ENCODE data around the gene SLC39A11.
"Not testable (repeated sequence)": the region's sequence is repeated elsewhere in the genome, so short reads cannot be mapped to it uniquely, and the experiment has no call there.

The SLC39A11 gene

GRCh38 chr17:72915625-72916081 lies 176.8 kb downstream of the SLC39A11 start:
- Mint-ChIP-seq H3K4me1 (no peaks in the 10 kb centered on the region), H3K27ac (no peak overlapping the region), H3K9me3 (no peaks in the 10 kb centered on the region), H3K36me3 (peaks cover 60% of the 10 kb centered on the region), H3K27me3 (no peaks in the 10 kb centered on the region), H3K4me3 (no peak overlapping the region)
- no peak for ATAC-seq

GRCh38 chr17:72913142-72913682 lies 179.3 kb downstream of the SLC39A11 start:
- no peaks in the 10 kb centered on the region for H3K9me3 Mint-ChIP-seq
- no peak overlapping the region for H3K4me3 Mint-ChIP-seq
- H3K27ac Mint-ChIP-seq = no peak overlapping the region
- no peaks in the 10 kb centered on the region for H3K4me1 Mint-ChIP-seq
- H3K27me3 Mint-ChIP-seq = no peaks in the 10 kb centered on the region
- no peak for ATAC-seq
- peaks cover 56% of the 10 kb centered on the region for H3K36me3 Mint-ChIP-seq

GRCh38 chr17:72906306-72906705 lies 186.2 kb downstream of the SLC39A11 start:
- ATAC-seq = no peak
- H3K4me3 Mint-ChIP-seq = no peak overlapping the region
- H3K4me1 Mint-ChIP-seq = no peaks in the 10 kb centered on the region
- H3K27ac Mint-ChIP-seq = no peak overlapping the region
- H3K36me3 Mint-ChIP-seq = peaks cover 37% of the 10 kb centered on the region
- no peaks in the 10 kb centered on the region for H3K9me3 Mint-ChIP-seq
- H3K27me3 Mint-ChIP-seq = no peaks in the 10 kb centered on the region

GRCh38 chr17:72903522-72903921 lies 189.0 kb downstream of the SLC39A11 start:
- ATAC-seq = no peak
- no peak overlapping the region for H3K4me3 Mint-ChIP-seq
- H3K27me3 Mint-ChIP-seq = no peaks in the 10 kb centered on the region
- peaks cover 46% of the 10 kb centered on the region for H3K36me3 Mint-ChIP-seq
- no peak overlapping the region for H3K27ac Mint-ChIP-seq
- no peaks in the 10 kb centered on the region for H3K9me3 Mint-ChIP-seq
- H3K4me1 Mint-ChIP-seq = no peaks in the 10 kb centered on the region

- Mint-ChIP-seq H3K9me3 (no peaks in the 10 kb centered on the region), H3K36me3 (peaks cover 44% of the 10 kb centered on the region), H3K27ac (no peak overlapping the region), H3K4me3 (no peak overlapping the region), H3K27me3 (no peaks in the 10 kb centered on the region), H3K4me1 (no peaks in the 10 kb centered on the region)
- ATAC-seq = no peak
These were observed 190.8 kb downstream of the SLC39A11 start for GRCh38 chr17:72901657-72902056.

- Mint-ChIP-seq H3K9me3 (no peaks in the 10 kb centered on the region), H3K4me1 (no peaks in the 10 kb centered on the region), H3K4me3 (no peak overlapping the region), H3K27ac (no peak overlapping the region), H3K36me3 (peaks cover 40% of the 10 kb centered on the region), H3K27me3 (no peaks in the 10 kb centered on the region)
- no peak for ATAC-seq
These were observed 191.4 kb downstream of the SLC39A11 start for GRCh38 chr17:72901083-72901482.

GRCh38 chr17:72900654-72900971 lies 191.9 kb downstream of the SLC39A11 start:
- Mint-ChIP-seq H3K36me3 (peaks cover 37% of the 10 kb centered on the region), H3K27ac (no peak overlapping the region), H3K4me1 (no peaks in the 10 kb centered on the region), H3K4me3 (no peak overlapping the region), H3K9me3 (no peaks in the 10 kb centered on the region), H3K27me3 (no peaks in the 10 kb centered on the region)
- no peak for ATAC-seq

- H3K4me1 Mint-ChIP-seq = peaks cover 4% of the 10 kb centered on the region
- H3K9me3 Mint-ChIP-seq = no peaks in the 10 kb centered on the region
- H3K36me3 Mint-ChIP-seq = peaks cover 45% of the 10 kb centered on the region
- H3K27ac Mint-ChIP-seq = no peak overlapping the region
- no peak overlapping the region for H3K4me3 Mint-ChIP-seq
- no peaks in the 10 kb centered on the region for H3K27me3 Mint-ChIP-seq
- no peak for ATAC-seq
These were observed 193.8 kb downstream of the SLC39A11 start for GRCh38 chr17:72898725-72899124.

- H3K4me3 Mint-ChIP-seq, H3K27me3 Mint-ChIP-seq, H3K4me1 Mint-ChIP-seq, H3K27ac Mint-ChIP-seq, ATAC-seq, H3K9me3 Mint-ChIP-seq: not testable (repeated sequence)
- peaks cover 52% of the 10 kb centered on the region for H3K36me3 Mint-ChIP-seq
These were observed 196.2 kb downstream of the SLC39A11 start for GRCh38 chr17:72896288-72896687.

- H3K4me3 Mint-ChIP-seq = no peak overlapping the region
- H3K9me3 Mint-ChIP-seq = no peaks in the 10 kb centered on the region
- H3K4me1 Mint-ChIP-seq = peaks cover 4% of the 10 kb centered on the region
- peaks cover 56% of the 10 kb centered on the region for H3K36me3 Mint-ChIP-seq
- no peak overlapping the region for H3K27ac Mint-ChIP-seq
- no peaks in the 10 kb centered on the region for H3K27me3 Mint-ChIP-seq
- no peak for ATAC-seq
These were observed 200.9 kb downstream of the SLC39A11 start for GRCh38 chr17:72891627-72892026.

GRCh38 chr17:72890711-72891110 lies 201.8 kb downstream of the SLC39A11 start:
- H3K9me3 Mint-ChIP-seq = no peaks in the 10 kb centered on the region
- no peak overlapping the region for H3K4me3 Mint-ChIP-seq
- ATAC-seq = no peak
- H3K27ac Mint-ChIP-seq = no peak overlapping the region
- peaks cover 63% of the 10 kb centered on the region for H3K36me3 Mint-ChIP-seq
- H3K27me3 Mint-ChIP-seq = no peaks in the 10 kb centered on the region
- H3K4me1 Mint-ChIP-seq = peaks cover 4% of the 10 kb centered on the region

- H3K4me1 Mint-ChIP-seq = no peaks in the 10 kb centered on the region
- H3K27ac Mint-ChIP-seq = no peak overlapping the region
- H3K4me3 Mint-ChIP-seq = no peak overlapping the region
- ATAC-seq = no peak
- H3K36me3 Mint-ChIP-seq = peaks cover 68% of the 10 kb centered on the region
- no peaks in the 10 kb centered on the region for H3K9me3 Mint-ChIP-seq
- no peaks in the 10 kb centered on the region for H3K27me3 Mint-ChIP-seq
These were observed 204.6 kb downstream of the SLC39A11 start for GRCh38 chr17:72887917-72888316.

GRCh38 chr17:72887322-72887721 lies 205.2 kb downstream of the SLC39A11 start:
- Mint-ChIP-seq H3K4me1 (no peaks in the 10 kb centered on the region), H3K36me3 (peaks cover 68% of the 10 kb centered on the region), H3K27ac (no peak overlapping the region), H3K9me3 (no peaks in the 10 kb centered on the region), H3K4me3 (no peak overlapping the region), H3K27me3 (no peaks in the 10 kb centered on the region)
- ATAC-seq = no peak

GRCh38 chr17:72886622-72887021 lies 205.9 kb downstream of the SLC39A11 start:
- H3K27me3 Mint-ChIP-seq = no peaks in the 10 kb centered on the region
- H3K36me3 Mint-ChIP-seq = peaks cover 74% of the 10 kb centered on the region

GRCh38 chr17:72884066-72884465 lies 208.4 kb downstream of the SLC39A11 start:
- H3K27me3 Mint-ChIP-seq = no peaks in the 10 kb centered on the region
- H3K9me3 Mint-ChIP-seq = peaks cover 10% of the 10 kb centered on the region
- ATAC-seq = no peak
- H3K27ac Mint-ChIP-seq = no peak overlapping the region
- peaks cover 73% of the 10 kb centered on the region for H3K36me3 Mint-ChIP-seq
- no peaks in the 10 kb centered on the region for H3K4me1 Mint-ChIP-seq
- no peak overlapping the region for H3K4me3 Mint-ChIP-seq

More at GRCh38 chr17:72886622-72887021, 205.9 kb downstream of the SLC39A11 start:
- Mint-ChIP-seq H3K9me3 (no peaks in the 10 kb centered on the region), H3K27ac (no peak overlapping the region), H3K4me3 (no peak overlapping the region), H3K4me1 (no peaks in the 10 kb centered on the region)
- no peak for ATAC-seq

- no peak overlapping the region for H3K4me3 Mint-ChIP-seq
- peaks cover 73% of the 10 kb centered on the region for H3K36me3 Mint-ChIP-seq
- no peaks in the 10 kb centered on the region for H3K27me3 Mint-ChIP-seq
- H3K4me1 Mint-ChIP-seq = no peaks in the 10 kb centered on the region
- H3K9me3 Mint-ChIP-seq = peaks cover 11% of the 10 kb centered on the region
- no peak for ATAC-seq
- H3K27ac Mint-ChIP-seq = no peak overlapping the region
These were observed 209.1 kb downstream of the SLC39A11 start for GRCh38 chr17:72883351-72883750.

- Mint-ChIP-seq H3K27ac (no peak overlapping the region), H3K4me3 (no peak overlapping the region), H3K27me3 (no peaks in the 10 kb centered on the region), H3K4me1 (no peaks in the 10 kb centered on the region), H3K36me3 (peaks cover 72% of the 10 kb centered on the region), H3K9me3 (peaks cover 13% of the 10 kb centered on the region)
- ATAC-seq = no peak
These were observed 210.1 kb downstream of the SLC39A11 start for GRCh38 chr17:72882426-72882825.

All from stimulated activated memory B cell treated with anti-CD40 and anti-IgM and Interleukin-4, amounts not matched to agents 10 μg/mL and 1 μg/mL and 100 μg/mL, for 72 hours (primary cell).